Natural killer cell (primary cell): ENCODE data around the gene SORD. TPM values are rescaled to one million over a fixed set of nuclear protein-coding genes. Genes with fewer than 3 reads are reported as not detected.

Experiments
- ATAC-seq, 3 donors: fragments of 150-1000 bp in 2 of 3; fragments of 200-7000 bp in 1 of 3; cut with Tn5 transposase; 1 replicate in 1 of 3; 2 replicates in 2 of 3; pipeline ENCODE4 v1.10.0; 2021; ENCODE audit warnings: mild to moderate bottlenecking in 2 of 3, moderate library complexity in 2 of 3
- DNase-seq, 2 donors: peaks; one replicate each; pipeline versions ENCODE4 v3.0.0 to v3.0.0-alpha.2; 2013 to 2021; ENCODE audit warnings: mixed read lengths in 1 of 2
- H3K27ac ChIP-seq: one replicate; pipeline ENCODE4 v1.5.1; 2013; ENCODE audit warnings: mild to moderate bottlenecking, low read length
- H3K27me3 ChIP-seq: one replicate; pipeline ENCODE4 v1.6.1; 2013; ENCODE audit warnings: low read length; ENCODE audit not compliant: control insufficient read depth, insufficient read depth
- H3K36me3 ChIP-seq: one replicate; pipeline ENCODE4 v1.6.1; 2013; ENCODE audit warnings: low read length; ENCODE audit not compliant: control insufficient read depth, insufficient read depth
- H3K4me1 ChIP-seq: one replicate; pipeline ENCODE4 v1.6.1; 2013; ENCODE audit warnings: low read length; ENCODE audit not compliant: control insufficient read depth, insufficient read depth
- H3K4me3 ChIP-seq: one replicate; pipeline ENCODE4 v1.5.1; 2013; ENCODE audit warnings: low read length
- H3K9me3 ChIP-seq: one replicate; pipeline ENCODE4 v1.6.1; 2013; ENCODE audit warnings: low read length; ENCODE audit not compliant: control insufficient read depth, insufficient read depth
- H3K27ac Mint-ChIP-seq, 2 donors: one replicate each; pipeline ENCODE4 v1.8.0; 2022; ENCODE audit warnings: mild to moderate bottlenecking in 2 of 2, mixed read lengths in 2 of 2, moderate library complexity in 1 of 2
- H3K27me3 Mint-ChIP-seq, 2 donors: one replicate each; pipeline ENCODE4 v1.8.0; 2022; ENCODE audit warnings: low read depth in 2 of 2, mixed read lengths in 2 of 2
- H3K36me3 Mint-ChIP-seq: one replicate; pipeline ENCODE4 v1.8.0; 2022; ENCODE audit warnings: mixed read lengths
- H3K4me1 Mint-ChIP-seq, 2 donors: one replicate each; pipeline ENCODE4 v1.8.0; 2022; ENCODE audit warnings: mixed read lengths in 2 of 2
- H3K4me3 Mint-ChIP-seq: one replicate; pipeline ENCODE4 v1.8.0; 2022; ENCODE audit warnings: mild to moderate bottlenecking, moderate library complexity, mixed read lengths
- H3K9me3 Mint-ChIP-seq, 2 donors: one replicate each; pipeline ENCODE4 v1.8.0; 2022; ENCODE audit warnings: mixed read lengths in 2 of 2
- WGBS: methylation state at CpG from one replicate; pipeline ENCODE4 v1.1.7; 2013; ENCODE audit warnings: missing lambda C conversion rate; ENCODE audit not compliant: insufficient coverage; 5-methylcytosine and 5-hydroxymethylcytosine counted together
- intact Hi-C: fragments of 100-400 bp; cut with micrococcal nuclease; formaldehyde crosslinking; loops from one replicate; pipeline ENCODE4 v1.14.2; 2022
- total RNA-seq, 4 donors: library from RNA; stranded (reverse); fragments of 120-200 nt in 1 of 4; gene quantifications; one replicate each; pipeline versions ENCODE4 v1.2.3 to v1.2.4, GENCODE V29; 2013 to 2022
- TF ChIP-seq, protein P1 (sequence below): fragments of 200-600 bp; IDR thresholded peaks from one replicate; pipeline ENCODE4 v1.8.0; 2022; ENCODE audit warnings: antibody characterized with exemption

The SORD gene
- total RNA-seq, 3 donors from 2014 or later (not counting 1 experiment from before 2014, with no cell fraction given): 2.6 to 5.7 (median 2.8) TPM

DNA sequence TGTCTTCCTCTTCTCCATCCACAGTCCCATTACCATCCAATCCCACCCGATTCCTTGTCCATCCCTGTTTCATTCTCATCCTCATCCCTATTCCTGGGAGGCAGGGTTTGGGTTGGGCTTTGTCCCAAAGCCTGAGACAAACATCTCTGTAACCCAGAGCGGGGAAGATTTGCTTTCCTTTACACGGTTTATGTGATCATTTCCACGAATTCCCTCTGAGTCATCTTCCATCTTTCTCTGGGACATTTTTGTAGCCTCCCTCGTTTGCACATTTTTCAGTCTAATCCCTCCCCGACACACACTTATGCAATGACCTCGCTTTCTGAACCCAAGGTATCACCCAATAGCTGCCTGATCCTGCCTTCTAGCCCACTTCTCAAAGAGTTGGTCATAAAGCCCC, 68.2 kb downstream of the SORD start:
- ATAC-seq: no peak
- no peak overlapping the region for H3K4me3 ChIP-seq
- peaks cover 7% of the 10 kb centered on the region for H3K27me3 ChIP-seq
- Mint-ChIP-seq H3K36me3 (no peaks in the 10 kb centered on the region), H3K4me3 (no peak overlapping the region), H3K4me1 (no peaks in the 10 kb centered on the region), H3K9me3 (no peaks in the 10 kb centered on the region), H3K27ac (no peak overlapping the region), H3K27me3 (peaks cover 16 to 46% of the 10 kb centered on the region in 2 donors)
- DNase-seq: no peak
- TF ChIP-seq, protein P1, sequence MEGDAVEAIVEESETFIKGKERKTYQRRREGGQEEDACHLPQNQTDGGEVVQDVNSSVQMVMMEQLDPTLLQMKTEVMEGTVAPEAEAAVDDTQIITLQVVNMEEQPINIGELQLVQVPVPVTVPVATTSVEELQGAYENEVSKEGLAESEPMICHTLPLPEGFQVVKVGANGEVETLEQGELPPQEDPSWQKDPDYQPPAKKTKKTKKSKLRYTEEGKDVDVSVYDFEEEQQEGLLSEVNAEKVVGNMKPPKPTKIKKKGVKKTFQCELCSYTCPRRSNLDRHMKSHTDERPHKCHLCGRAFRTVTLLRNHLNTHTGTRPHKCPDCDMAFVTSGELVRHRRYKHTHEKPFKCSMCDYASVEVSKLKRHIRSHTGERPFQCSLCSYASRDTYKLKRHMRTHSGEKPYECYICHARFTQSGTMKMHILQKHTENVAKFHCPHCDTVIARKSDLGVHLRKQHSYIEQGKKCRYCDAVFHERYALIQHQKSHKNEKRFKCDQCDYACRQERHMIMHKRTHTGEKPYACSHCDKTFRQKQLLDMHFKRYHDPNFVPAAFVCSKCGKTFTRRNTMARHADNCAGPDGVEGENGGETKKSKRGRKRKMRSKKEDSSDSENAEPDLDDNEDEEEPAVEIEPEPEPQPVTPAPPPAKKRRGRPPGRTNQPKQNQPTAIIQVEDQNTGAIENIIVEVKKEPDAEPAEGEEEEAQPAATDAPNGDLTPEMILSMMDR: no peak
- no peaks in the 10 kb centered on the region for H3K9me3 ChIP-seq
- H3K36me3 ChIP-seq: no peaks in the 10 kb centered on the region
- H3K27ac ChIP-seq: no peak overlapping the region
- 63% methylated on average over 7 of the region's 7 CpGs for WGBS
- intact Hi-C loops: no loop called here
- no peaks in the 10 kb centered on the region for H3K4me1 ChIP-seq

DNA sequence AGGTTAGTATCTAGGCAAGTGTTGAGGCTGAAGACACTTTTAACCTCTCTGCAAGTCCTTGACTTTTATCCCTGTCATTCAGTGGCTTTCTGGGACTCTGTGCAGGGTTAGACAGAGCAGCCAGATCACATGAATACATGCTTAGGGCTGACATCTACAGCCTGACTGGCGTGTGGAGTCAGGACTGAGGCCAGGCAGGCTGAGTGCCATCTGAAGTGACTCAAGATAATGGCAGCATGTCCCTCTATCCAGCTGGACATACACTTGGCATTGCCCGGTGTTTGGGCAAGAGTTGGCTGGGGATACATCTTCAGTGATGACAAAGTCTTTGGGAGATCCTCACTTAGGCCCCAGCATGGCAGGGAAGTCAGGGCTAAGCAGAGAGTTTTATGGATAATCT, 68.6 kb downstream of the SORD start:
- TF ChIP-seq, protein P1: no peak
- WGBS: 83% methylated on average over 2 of the region's 2 CpGs
- no peaks in the 10 kb centered on the region for H3K9me3 ChIP-seq
- no peak for DNase-seq
- peaks cover 7% of the 10 kb centered on the region for H3K27me3 ChIP-seq
- no peaks in the 10 kb centered on the region for H3K36me3 Mint-ChIP-seq
- H3K4me3 ChIP-seq: no peak overlapping the region
- intact Hi-C loops: no loop called here
- H3K4me1 ChIP-seq: no peaks in the 10 kb centered on the region
- ATAC-seq: no peak
- H3K27me3 Mint-ChIP-seq: peaks cover 16 to 46% of the 10 kb centered on the region in 2 donors
- no peaks in the 10 kb centered on the region for H3K4me1 Mint-ChIP-seq
- no peak overlapping the region for H3K27ac Mint-ChIP-seq
- no peak overlapping the region for H3K4me3 Mint-ChIP-seq
- no peaks in the 10 kb centered on the region for H3K9me3 Mint-ChIP-seq
- no peaks in the 10 kb centered on the region for H3K36me3 ChIP-seq
- H3K27ac ChIP-seq: no peak overlapping the region

DNA sequence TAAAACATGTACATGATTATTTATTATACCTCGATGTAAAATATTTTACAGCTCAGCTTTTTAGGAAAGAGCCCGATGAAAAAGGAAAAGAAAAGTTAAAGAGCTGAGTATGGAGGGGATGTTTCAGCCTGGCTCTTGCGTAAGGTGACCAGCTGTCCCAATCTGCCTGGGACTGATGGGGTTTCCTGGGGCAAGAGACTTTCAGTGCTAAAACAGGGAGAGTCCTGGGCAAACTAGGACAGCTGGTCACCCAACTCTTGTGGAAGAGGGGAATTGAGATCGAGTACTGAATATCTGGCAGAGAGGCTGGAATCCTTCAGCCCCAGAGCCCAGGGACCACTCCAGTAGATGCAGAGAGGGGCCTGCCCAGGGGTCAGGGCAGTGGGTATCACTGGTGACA, 70.0 kb downstream of the SORD start:
- no peaks in the 10 kb centered on the region for H3K4me1 Mint-ChIP-seq
- H3K27me3 ChIP-seq: peaks cover 2% of the 10 kb centered on the region
- H3K4me3 ChIP-seq: no peak overlapping the region
- WGBS: 93% methylated on average over 4 of the region's 4 CpGs
- H3K4me3 Mint-ChIP-seq: no peak overlapping the region
- no peaks in the 10 kb centered on the region for H3K9me3 Mint-ChIP-seq
- no peak overlapping the region for H3K27ac Mint-ChIP-seq
- intact Hi-C loops: no loop called here
- H3K4me1 ChIP-seq: no peaks in the 10 kb centered on the region
- ATAC-seq (no peak), DNase-seq (no peak)
- peaks cover 11 to 38% of the 10 kb centered on the region in 2 donors for H3K27me3 Mint-ChIP-seq
- no peaks in the 10 kb centered on the region for H3K9me3 ChIP-seq
- no peaks in the 10 kb centered on the region for H3K36me3 Mint-ChIP-seq
- no peaks in the 10 kb centered on the region for H3K36me3 ChIP-seq
- H3K27ac ChIP-seq: no peak overlapping the region
- TF ChIP-seq, protein P1: no peak

DNA sequence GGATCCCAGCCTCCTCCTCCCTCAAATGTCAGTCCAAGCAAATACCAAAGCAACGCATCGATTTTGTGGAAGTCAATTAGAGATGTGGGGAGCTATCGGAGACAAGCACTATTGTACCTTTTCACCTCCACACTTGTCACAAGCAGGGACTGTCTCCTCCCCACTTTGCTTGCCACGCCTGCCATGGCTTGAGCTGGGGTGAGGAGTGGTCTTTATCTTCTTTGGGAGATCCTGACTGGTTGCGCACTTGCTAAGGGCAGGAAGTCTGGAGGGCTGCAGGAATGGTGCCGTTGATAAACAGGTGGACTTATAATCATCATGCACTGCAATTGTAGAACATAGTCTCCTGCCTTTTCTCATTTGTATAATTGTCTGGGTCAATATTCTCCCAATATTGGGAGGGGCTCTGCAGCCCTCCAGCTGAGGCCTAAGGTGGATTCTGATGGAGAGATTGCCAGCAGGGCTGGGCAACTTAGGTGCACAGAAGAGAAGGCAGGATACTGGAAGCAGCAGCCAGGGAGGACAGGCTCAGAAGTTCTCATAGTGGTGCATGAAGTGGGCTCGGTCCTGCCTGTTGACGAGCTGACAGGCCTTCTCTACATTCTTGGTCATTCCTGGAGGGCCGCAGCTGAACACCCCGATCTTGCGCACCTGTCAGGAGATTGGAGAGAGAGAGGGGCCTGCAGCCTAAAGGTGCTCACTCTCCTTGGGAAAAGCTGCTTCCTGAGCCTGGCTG, 70.8 kb downstream of the SORD start:
- H3K36me3 Mint-ChIP-seq: no peaks in the 10 kb centered on the region
- TF ChIP-seq, protein P1: no peak

More for the DNA sequence above, 70.8 kb downstream of the SORD start:
- WGBS: 88% methylated on average over 8 of the region's 11 CpGs
- H3K4me3 Mint-ChIP-seq: no peak overlapping the region
- no peaks in the 10 kb centered on the region for H3K9me3 Mint-ChIP-seq
- no peak overlapping the region for H3K27ac Mint-ChIP-seq
- ATAC-seq (no peak), DNase-seq (no peak)
- no peaks in the 10 kb centered on the region for H3K4me1 Mint-ChIP-seq
- Histone ChIP-seq H3K4me1 (no peaks in the 10 kb centered on the region), H3K27me3 (peaks cover 2% of the 10 kb centered on the region), H3K9me3 (no peaks in the 10 kb centered on the region), H3K27ac (no peak overlapping the region), H3K36me3 (no peaks in the 10 kb centered on the region), H3K4me3 (no peak overlapping the region)
- intact Hi-C loops: no loop called here
- peaks cover 11 to 35% of the 10 kb centered on the region in 2 donors for H3K27me3 Mint-ChIP-seq
